Breast epithelium (tissue), 3 donors: ENCODE data around the gene GSTP1.

ENCODE experiments used
- CTCF ChIP-seq, 3 donors: fragments of 450-650 bp; IDR thresholded peaks; one replicate each; pipeline ENCODE4 v1.5.1; 2016 to 2017; ENCODE audit warnings: antibody characterized with exemption in 3 of 3, mild to moderate bottlenecking in 3 of 3, moderate library complexity in 3 of 3
- POLR2A ChIP-seq: fragments of 450-650 bp; IDR thresholded peaks from one replicate; pipeline ENCODE4 v1.6.1; 2016; ENCODE audit warnings: antibody characterized with exemption, mild to moderate bottlenecking, moderate library complexity

GRCh38 chr11:67542971-67543370 lies 40.6 kb upstream of the GSTP1 start:
- TF ChIP-seq CTCF (IDR thresholded peaks at IDR 0.05) (no peak), POLR2A (no peak)
